Testis (tissue), 2 donors: Measurements from ENCODE around the gene SSRP1.

Experiments used
- POLR2A ChIP-seq: fragments of 450-650 bp; IDR thresholded peaks from one replicate; pipeline ENCODE4 v1.6.1; 2017; ENCODE audit warnings: antibody characterized with exemption, mild to moderate bottlenecking, moderate library complexity
- TF ChIP-seq, protein P1 (sequence below), 3 experiments: fragments of 450-650 bp in 2 of 3; fragments of 200-600 bp in 1 of 3; sonication (generic) in 1 of 3; IDR thresholded peaks; one replicate each; pipeline ENCODE4 v1.5.1; 2016 to 2019; ENCODE audit warnings: antibody characterized with exemption in 3 of 3, mild to moderate bottlenecking in 2 of 3, moderate library complexity in 1 of 3

DNA sequence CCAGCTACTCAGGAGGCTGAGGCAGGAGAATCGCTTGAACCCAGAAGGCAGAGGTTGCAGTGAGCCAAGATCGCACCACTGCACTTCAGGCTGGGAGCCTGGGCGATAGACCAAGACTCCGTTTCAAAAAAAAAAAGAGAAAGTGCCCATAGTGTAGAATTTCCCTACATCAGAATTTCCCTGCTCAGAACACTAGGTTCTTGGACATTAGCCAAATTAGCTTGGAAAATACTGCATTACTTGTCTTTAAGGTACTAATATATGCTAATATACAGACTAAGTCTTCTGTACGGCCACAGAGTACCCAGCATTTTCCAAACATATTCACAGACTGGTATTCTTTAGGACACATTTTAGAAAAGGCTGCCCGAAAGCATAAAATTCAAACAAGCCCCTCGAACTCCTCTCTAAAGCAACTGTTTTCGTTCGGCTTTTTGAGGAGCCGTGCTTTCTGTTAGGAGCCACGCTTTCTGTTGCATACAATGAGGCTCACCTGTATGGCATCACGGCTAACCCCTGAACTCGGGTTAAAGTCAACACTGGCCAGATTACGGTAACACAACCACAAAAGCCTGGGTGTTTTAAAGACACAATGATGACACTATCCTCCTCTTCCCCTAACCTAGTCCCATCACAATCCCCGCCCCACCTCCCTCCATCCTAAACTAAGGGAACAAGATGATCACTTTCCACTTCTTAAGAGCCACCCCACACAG lies 29.4 kb downstream of the SSRP1 start:
- TF ChIP-seq POLR2A = no peak
- TF ChIP-seq, protein P1, sequence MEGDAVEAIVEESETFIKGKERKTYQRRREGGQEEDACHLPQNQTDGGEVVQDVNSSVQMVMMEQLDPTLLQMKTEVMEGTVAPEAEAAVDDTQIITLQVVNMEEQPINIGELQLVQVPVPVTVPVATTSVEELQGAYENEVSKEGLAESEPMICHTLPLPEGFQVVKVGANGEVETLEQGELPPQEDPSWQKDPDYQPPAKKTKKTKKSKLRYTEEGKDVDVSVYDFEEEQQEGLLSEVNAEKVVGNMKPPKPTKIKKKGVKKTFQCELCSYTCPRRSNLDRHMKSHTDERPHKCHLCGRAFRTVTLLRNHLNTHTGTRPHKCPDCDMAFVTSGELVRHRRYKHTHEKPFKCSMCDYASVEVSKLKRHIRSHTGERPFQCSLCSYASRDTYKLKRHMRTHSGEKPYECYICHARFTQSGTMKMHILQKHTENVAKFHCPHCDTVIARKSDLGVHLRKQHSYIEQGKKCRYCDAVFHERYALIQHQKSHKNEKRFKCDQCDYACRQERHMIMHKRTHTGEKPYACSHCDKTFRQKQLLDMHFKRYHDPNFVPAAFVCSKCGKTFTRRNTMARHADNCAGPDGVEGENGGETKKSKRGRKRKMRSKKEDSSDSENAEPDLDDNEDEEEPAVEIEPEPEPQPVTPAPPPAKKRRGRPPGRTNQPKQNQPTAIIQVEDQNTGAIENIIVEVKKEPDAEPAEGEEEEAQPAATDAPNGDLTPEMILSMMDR (IDR thresholded peaks at IDR 0.05) = no peak
